ENCODE results near the gene CCDC122. TPM values are rescaled to one million over a fixed set of nuclear protein-coding genes. Genes with fewer than 3 reads are reported as not detected.

The CCDC122 gene
- total and polyA plus RNA-seq, 2 of the 8 experiments (the other 6 are each of a cell fraction or from before 2014, with no cell fraction given) = 2.9 to 5.8 TPM

GRCh38 chr13:43911871-43912270 is 32.3 kb upstream of the CCDC122 start:
- H2BK15ac ChIP-seq (ENCODE audit: low read length) = no peak overlapping the region
- H4K5ac ChIP-seq (ENCODE audit: insufficient read length, low read depth, low read length) = no peak overlapping the region
- H2AFZ ChIP-seq (ENCODE audit: low read length) = no peak overlapping the region
- H3K27me3 ChIP-seq (replicated peaks in 1 of 4; ENCODE audit: control insufficient read depth in 3 of 4, extremely low read depth in 1 of 4, insufficient read depth in 3 of 4, low read length in 3 of 4) = no peaks in the 10 kb centered on the region
- no peaks in the 10 kb centered on the region for H4K20me1 ChIP-seq (replicated peaks in 1 of 2; ENCODE audit: control insufficient read depth in 1 of 2, insufficient read depth in 2 of 2, low read length in 2 of 2)
- H2BK20ac ChIP-seq (ENCODE audit: low read length) = no peak overlapping the region
- no peaks in the 10 kb centered on the region for H3K79me2 ChIP-seq (ENCODE audit: control insufficient read depth in 1 of 2, insufficient read depth in 2 of 2, low read length in 2 of 2)
- H3K79me1 ChIP-seq (ENCODE audit: low read depth, low read length) = no peaks in the 10 kb centered on the region
- H3K23ac ChIP-seq (ENCODE audit: insufficient read length) = no peak overlapping the region
- no peak overlapping the region for H4K91ac ChIP-seq (replicated peaks; ENCODE audit: insufficient read length, low read length)
- FAIRE-seq (no peak), DNase-seq (ENCODE audit: low read depth in 1 of 2, low spot score in 2 of 2) (no peak)
- no peak overlapping the region for H3K27ac ChIP-seq (ENCODE audit: low read depth, low read length)
- H3K36me3 ChIP-seq (ENCODE audit: control insufficient read depth in 2 of 4, insufficient read depth in 4 of 4, low read length in 3 of 4) = no peaks in the 10 kb centered on the region
- no peak overlapping the region for H2BK12ac ChIP-seq (ENCODE audit: low read depth, low read length)
- 94% methylated on average over 3 of the region's 3 CpGs; no CpG with 5 or more reads in 1 of the 2 experiments for WGBS, 2 experiments (ENCODE audit: extremely low coverage in 1 of 2, insufficient coverage in 1 of 2, insufficient read length in 1 of 2, insufficient replicate concordance in 2 of 2, low coverage in 1 of 2, low lambda C conversion rate in 2 of 2, missing lambda C conversion rate in 1 of 2)
- no peaks in the 10 kb centered on the region for H3K4me1 ChIP-seq (replicated peaks in 1 of 4; ENCODE audit: control insufficient read depth in 3 of 4, insufficient read depth in 4 of 4, low read length in 3 of 4)
- no peak overlapping the region for H3K14ac ChIP-seq (ENCODE audit: insufficient read length)
- H3K4ac ChIP-seq (replicated peaks; ENCODE audit: insufficient read length, low read depth, low read length) = no peak overlapping the region
- H3K9ac ChIP-seq (replicated peaks in 1 of 4; ENCODE audit: extremely low read depth in 1 of 4, low read depth in 3 of 4, low read length in 3 of 4) = no peak overlapping the region
- H4K8ac ChIP-seq (ENCODE audit: extremely low read depth, insufficient read depth, low read length) = no peak overlapping the region
- no peak overlapping the region for H2BK5ac ChIP-seq (ENCODE audit: low read depth, low read length)
- H2AK5ac ChIP-seq (ENCODE audit: low read depth, low read length) = no peak overlapping the region
- CTCF ChIA-PET (ENCODE audit: partially characterized antibody) = interaction anchor here (0.7 to 2.1 kb wide), 5 partner anchors 10 to 255 kb away, joined by 3 to 7 read pairs (median 4); no protein-coding TSS in a partner anchor
- H3K4me2 ChIP-seq (ENCODE audit: insufficient read depth in 1 of 2, low read depth in 2 of 2, low read length in 2 of 2) = no peak overlapping the region
- H3K23me2 ChIP-seq (ENCODE audit: low read depth, low read length) = no peaks in the 10 kb centered on the region; the same call in 1 of the 2 replicates
- H3K4me3 ChIP-seq (ENCODE audit: extremely low read depth in 1 of 4, insufficient read depth in 2 of 4, low read depth in 3 of 4, low read length in 4 of 4) = no peak overlapping the region
- no peaks in the 10 kb centered on the region for H3K9me3 ChIP-seq (ENCODE audit: insufficient read depth in 2 of 2, low read depth in 1 of 2, low read length in 1 of 2)
- H3K56ac ChIP-seq (replicated peaks; ENCODE audit: insufficient read length, low read depth, low read length) = no peak overlapping the region
- POLR2A ChIA-PET (ENCODE audit: partially characterized antibody) = interaction anchor here (0.6 to 1.1 kb wide), 2 partner anchors 524 to 1415 kb away, joined by 3 read pairs; no protein-coding TSS in a partner anchor
- no peak overlapping the region for H2BK120ac ChIP-seq (replicated peaks; ENCODE audit: low read depth, low read length)
- no peak overlapping the region for H3K18ac ChIP-seq (ENCODE audit: extremely low read depth, low read length)
- TF ChIP-seq NRF1 (IDR thresholded peaks at IDR 0.05; ENCODE audit: low read depth, low read length) = no peak
- no peak for TF ChIP-seq RAD21 (IDR thresholded peaks at IDR 0.05 in 1 of 2, conservative IDR thresholded peaks at IDR 0.05 in 1 of 2; ENCODE audit: low read depth in 2 of 2, low read length in 2 of 2)
- no peak for TF ChIP-seq BCL11A (IDR thresholded peaks at IDR 0.05; ENCODE audit: low read depth in 2 of 2, low read length in 2 of 2)
- no peak for TF ChIP-seq JUN (IDR thresholded peaks at IDR 0.05; ENCODE audit: low read depth, low read length)
- no peak for TF ChIP-seq HDAC6 (IDR thresholded peaks at IDR 0.05; ENCODE audit: low read depth, low read length)
